Cardiac fibroblast (primary cell): ENCODE measurements around the gene ELOVL2.

ENCODE experiments used
- DNase-seq, 2 donors: peaks; one replicate each; pipeline versions ENCODE4 v3.0.0 to v3.0.0-alpha.2; 2010; ENCODE audit warnings: low read depth in 2 of 2
- H3K4me3 ChIP-seq, 2 donors: replicated peaks in 1 of 2; 1 replicate in 1 of 2; 2 replicates in 1 of 2; pipeline ENCODE4 v1.5.1; 2011; ENCODE audit warnings: low read depth in 2 of 2, low read length in 2 of 2, mild to moderate bottlenecking in 2 of 2, moderate library complexity in 1 of 2
- CTCF ChIP-seq: IDR thresholded peaks from one replicate; pipeline ENCODE4 v1.5.1; 2011; ENCODE audit warnings: low read depth, mild to moderate bottlenecking, low read length, inconsistent platforms

The ELOVL2 gene

DNA sequence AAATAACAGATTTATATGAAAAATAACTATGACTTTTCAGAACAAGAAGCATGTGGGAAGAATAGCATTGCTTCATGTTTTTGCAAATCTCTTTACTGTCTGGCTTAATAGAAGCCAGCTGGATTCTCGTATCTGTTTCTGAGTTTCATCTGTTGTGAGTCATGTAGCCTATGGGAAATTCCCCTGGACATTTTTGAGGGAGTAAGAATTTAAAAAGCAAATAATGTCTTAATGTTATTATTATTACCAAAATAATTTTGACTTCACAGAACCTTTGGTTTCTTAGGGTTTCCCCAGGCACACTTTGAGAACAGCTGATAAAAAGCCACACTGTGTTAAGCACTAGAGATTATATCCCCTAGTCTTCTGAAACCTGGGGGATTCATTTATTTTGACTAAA lies 81.4 kb downstream of the ELOVL2 start:
- DNase-seq, result peak; percentile 80 to 90
- no peak overlapping the region for H3K4me3 ChIP-seq
- no peak for TF ChIP-seq CTCF

- no peak for DNase-seq
- no peak for TF ChIP-seq CTCF
- no peak overlapping the region for H3K4me3 ChIP-seq
Measured at GRCh38 chr6:10961837-10962236, 82.3 kb downstream of the ELOVL2 start.

GRCh38 chr6:10960171-10960570 lies 83.9 kb downstream of the ELOVL2 start:
- no peak overlapping the region for H3K4me3 ChIP-seq
- no peak for DNase-seq
- no peak for TF ChIP-seq CTCF

DNA sequence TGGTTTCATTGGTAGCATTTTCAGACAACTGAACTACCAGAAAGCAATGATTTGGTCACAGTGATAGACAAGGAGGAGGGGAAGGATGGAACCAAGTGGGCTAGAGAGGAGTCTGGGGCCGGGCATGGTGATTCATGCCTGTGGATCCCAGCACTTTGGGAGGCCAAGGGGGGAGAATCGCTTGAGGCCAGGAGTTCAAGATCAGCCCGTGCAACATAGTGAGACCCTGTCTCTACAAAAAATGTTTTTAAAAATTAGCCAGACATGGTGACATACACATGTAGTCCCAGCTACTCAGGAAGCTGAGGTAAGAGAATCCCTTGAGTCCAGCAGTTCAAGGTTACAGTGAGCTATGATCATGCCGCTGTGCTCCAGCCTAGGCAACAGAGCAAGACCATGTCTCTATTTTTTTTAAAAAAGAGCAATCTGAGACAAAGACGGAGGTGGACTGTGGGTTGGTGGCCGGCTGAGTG lies 86.7 kb downstream of the ELOVL2 start:
- H3K4me3 ChIP-seq, result no peak overlapping the region
- no peak for TF ChIP-seq CTCF
- DNase-seq, result no peak

GRCh38 chr6:10956776-10957175 lies 87.3 kb downstream of the ELOVL2 start:
- no peak overlapping the region for H3K4me3 ChIP-seq
- no peak for DNase-seq
- no peak for TF ChIP-seq CTCF

- DNase-seq, result peak; percentile 87
- no peak overlapping the region for H3K4me3 ChIP-seq
- peak; percentile 91 for TF ChIP-seq CTCF
Measured at GRCh38 chr6:10954590-10955010, 89.5 kb downstream of the ELOVL2 start.

DNA sequence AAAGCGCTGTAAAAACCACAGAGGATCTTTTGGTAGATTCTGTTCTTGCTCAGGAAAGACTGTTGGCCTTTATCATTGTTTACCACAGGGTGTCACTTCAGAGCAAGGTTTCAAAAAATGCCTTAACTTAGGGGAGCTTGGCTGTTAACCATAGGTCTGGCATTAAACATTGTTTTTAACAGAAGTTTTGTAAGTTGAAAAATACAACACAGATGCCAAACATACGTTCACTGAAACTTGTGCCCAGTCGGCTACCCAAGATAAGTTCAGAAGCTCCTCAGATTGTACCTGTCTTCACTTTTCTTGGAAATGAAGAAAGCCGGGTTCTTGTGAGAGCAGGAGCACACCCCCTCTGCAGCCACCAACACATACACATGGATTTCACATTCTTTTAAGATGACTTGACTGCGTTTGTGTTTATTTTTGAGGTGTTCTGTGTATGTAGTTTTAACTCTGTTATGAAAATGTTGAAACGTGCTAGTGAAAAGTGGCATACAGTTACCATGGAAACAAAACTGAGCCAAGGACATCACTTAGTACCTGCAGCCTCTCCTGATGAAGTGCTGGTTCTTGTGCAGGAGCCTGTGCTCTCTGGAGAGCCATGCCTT lies 92.3 kb downstream of the ELOVL2 start:
- peak; percentile 77 to 83 for DNase-seq
- no peak overlapping the region for H3K4me3 ChIP-seq
- peak; percentile 64 for TF ChIP-seq CTCF
